ENCODE data around the gene ME3.

The ME3 gene

GRCh38 chr11:86593833-86594232, 78.6 kb downstream of the ME3 start:
- DNase-seq (ENCODE audit: low read depth), result no peak
- no peak overlapping the region for H3K4me3 ChIP-seq (ENCODE audit: low read depth, low read length)

- H3K4me3 ChIP-seq (ENCODE audit: low read depth, low read length), result no peak overlapping the region
- peak; percentile 69 for DNase-seq (ENCODE audit: low read depth)
Measured at GRCh38 chr11:86592659-86593451, 79.6 kb downstream of the ME3 start.

GRCh38 chr11:86592047-86592591, 80.3 kb downstream of the ME3 start:
- DNase-seq (ENCODE audit: low read depth), result peak; percentile 56
- H3K4me3 ChIP-seq (ENCODE audit: low read depth, low read length), result no peak overlapping the region

- no peak for DNase-seq (ENCODE audit: low read depth)
- no peak overlapping the region for H3K4me3 ChIP-seq (ENCODE audit: low read depth, low read length)
Measured at GRCh38 chr11:86591631-86592030, 80.8 kb downstream of the ME3 start.

GRCh38 chr11:86589856-86590589, 82.4 kb downstream of the ME3 start:
- H3K4me3 ChIP-seq (ENCODE audit: low read depth, low read length), result no peak overlapping the region
- no peak for DNase-seq (ENCODE audit: low read depth)

GRCh38 chr11:86589204-86589603, 83.2 kb downstream of the ME3 start:
- DNase-seq (ENCODE audit: low read depth), result no peak
- H3K4me3 ChIP-seq (ENCODE audit: low read depth, low read length), result no peak overlapping the region

- no peak overlapping the region for H3K4me3 ChIP-seq (ENCODE audit: low read depth, low read length)
- no peak for DNase-seq (ENCODE audit: low read depth)
Measured at GRCh38 chr11:86588566-86589090, 83.8 kb downstream of the ME3 start.

GRCh38 chr11:86587264-86588193, 84.9 kb downstream of the ME3 start:
- no peak for DNase-seq (ENCODE audit: low read depth)
- H3K4me3 ChIP-seq (ENCODE audit: low read depth, low read length), result no peak overlapping the region

GRCh38 chr11:86586307-86586706, 86.1 kb downstream of the ME3 start:
- H3K4me3 ChIP-seq (ENCODE audit: low read depth, low read length), result no peak overlapping the region
- no peak for DNase-seq (ENCODE audit: low read depth)

GRCh38 chr11:86582898-86583297, 89.5 kb downstream of the ME3 start:
- DNase-seq (ENCODE audit: low read depth), result no peak
- H3K4me3 ChIP-seq (ENCODE audit: low read depth, low read length), result no peak overlapping the region

- no peak for DNase-seq (ENCODE audit: low read depth)
- H3K4me3 ChIP-seq (ENCODE audit: low read depth, low read length), result no peak overlapping the region
Measured at GRCh38 chr11:86580535-86580934, 91.9 kb downstream of the ME3 start.

- DNase-seq (ENCODE audit: low read depth), result no peak
- H3K4me3 ChIP-seq (ENCODE audit: low read depth, low read length), result no peak overlapping the region
Measured at GRCh38 chr11:86579406-86579731, 93.0 kb downstream of the ME3 start.

- no peak overlapping the region for H3K4me3 ChIP-seq (ENCODE audit: low read depth, low read length)
- DNase-seq (ENCODE audit: low read depth), result no peak
Measured at GRCh38 chr11:86578727-86579405, 93.5 kb downstream of the ME3 start.

- no peak overlapping the region for H3K4me3 ChIP-seq (ENCODE audit: low read depth, low read length)
- peak; percentile 85 for DNase-seq (ENCODE audit: low read depth)
Measured at GRCh38 chr11:86577644-86578636, 94.5 kb downstream of the ME3 start.

GRCh38 chr11:86576946-86577624, 95.3 kb downstream of the ME3 start:
- no peak for DNase-seq (ENCODE audit: low read depth)
- H3K4me3 ChIP-seq (ENCODE audit: low read depth, low read length), result no peak overlapping the region

GRCh38 chr11:86575927-86576326, 96.5 kb downstream of the ME3 start:
- H3K4me3 ChIP-seq (ENCODE audit: low read depth, low read length), result no peak overlapping the region
- DNase-seq (ENCODE audit: low read depth), result no peak

GRCh38 chr11:86575208-86575855, 97.1 kb downstream of the ME3 start:
- H3K4me3 ChIP-seq (ENCODE audit: low read depth, low read length), result no peak overlapping the region
- no peak for DNase-seq (ENCODE audit: low read depth)

Data from skeletal muscle cell (primary cell).